Body of pancreas (tissue), 4 donors: ENCODE measurements around the gene CDC27. TPM values are rescaled to one million over a fixed set of nuclear protein-coding genes. Genes with fewer than 3 reads are reported as not detected.

Experiments used
- ATAC-seq: fragments of 150-250 bp; one replicate; pipeline ENCODE4 v1.9.1; 2016
- DNase-seq, 4 donors: peaks; one replicate each; pipeline ENCODE4 v3.0.0-alpha.2; 2019
- H3K27ac ChIP-seq, 4 donors: fragments of 200-600 bp; sonication (generic); 1 replicate in 3 of 4; 2 replicates in 1 of 4; pipeline versions ENCODE4 v1.5.1 to v1.6.1; 2016 to 2019; ENCODE audit warnings: mild to moderate bottlenecking in 1 of 4, mixed read lengths in 1 of 4, moderate library complexity in 1 of 4
- H3K27me3 ChIP-seq, 2 donors: fragments of 200-600 bp; sonication (generic); one replicate each; pipeline ENCODE4 v1.6.0; 2016; ENCODE audit warnings: mild to moderate bottlenecking in 1 of 2
- H3K36me3 ChIP-seq, 2 donors: fragments of 200-600 bp; sonication (generic); replicated peaks in 1 of 2; 2 replicates each; pipeline ENCODE4 v1.5.1; 2016; ENCODE audit warnings: low read depth in 2 of 2; ENCODE audit not compliant: insufficient read depth in 1 of 2
- H3K4me1 ChIP-seq: fragments of 200-600 bp; sonication (generic); one replicate; pipeline ENCODE4 v1.6.0; 2016
- H3K4me3 ChIP-seq, 2 donors: fragments of 200-600 bp; sonication (generic); 1 replicate in 1 of 2; 2 replicates in 1 of 2; pipeline ENCODE4 v1.5.1; 2016 to 2019
- H3K9me3 ChIP-seq, 3 donors: fragments of 200-600 bp; sonication (generic); 1 replicate in 2 of 3; 2 replicates in 1 of 3; pipeline ENCODE4 v1.5.1; 2016
- CTCF ChIP-seq, 7 experiments: fragments of 450-650 bp in 4 of 7; fragments of 200-600 bp in 3 of 7; sonication (generic) in 3 of 7; IDR thresholded peaks; one replicate each; pipeline ENCODE4 v1.5.1; 2016 to 2019; ENCODE audit warnings: antibody characterized with exemption in 7 of 7
- POLR2A ChIP-seq, 3 donors: fragments of 450-650 bp; IDR thresholded peaks; one replicate each; pipeline ENCODE4 v1.6.1; 2016; ENCODE audit warnings: antibody characterized with exemption in 3 of 3, mild to moderate bottlenecking in 2 of 3
- WGBS, 2 donors: methylation state at CpG; one replicate each; pipeline ENCODE4 v1.1.5; 2017; 5-methylcytosine and 5-hydroxymethylcytosine counted together
- intact Hi-C: fragments of 100-400 bp; cut with DNase I; formaldehyde crosslinking; loops from one replicate; pipeline ENCODE4 v1.15.1; 2023
- total RNA-seq, 2 donors: library from RNA; depleted of rRNA; stranded (reverse); fragments of >200 nt; gene quantifications; one replicate each; pipeline ENCODE4 v1.1.0, GENCODE V29; 2016

Gene CDC27
- total RNA-seq, 2 donors from 2014 or later = 11.5 to 27.2 TPM

GRCh38 chr17:47222047-47222446, 33.0 kb upstream of the CDC27 start:
- no peaks in the 10 kb centered on the region for H3K36me3 ChIP-seq
- H3K9me3 ChIP-seq = no peaks in the 10 kb centered on the region
- ATAC-seq (no peak), DNase-seq (no peak)
- intact Hi-C loops = loop anchor here (10.0 kb wide), 1 partner anchor 393 kb away; no protein-coding TSS in a partner anchor
- H3K4me3 ChIP-seq = no peak overlapping the region
- no peak for TF ChIP-seq CTCF (IDR thresholded peaks at IDR 0.05)
- no peak for TF ChIP-seq POLR2A (IDR thresholded peaks at IDR 0.05)
- no peaks in the 10 kb centered on the region for H3K27me3 ChIP-seq
- 67 to 89% methylated on average over 1 to 4 of the region's 4 CpGs for WGBS, 2 donors
- peaks cover 24% of the 10 kb centered on the region for H3K4me1 ChIP-seq
- H3K27ac ChIP-seq = no peak overlapping the region

DNA sequence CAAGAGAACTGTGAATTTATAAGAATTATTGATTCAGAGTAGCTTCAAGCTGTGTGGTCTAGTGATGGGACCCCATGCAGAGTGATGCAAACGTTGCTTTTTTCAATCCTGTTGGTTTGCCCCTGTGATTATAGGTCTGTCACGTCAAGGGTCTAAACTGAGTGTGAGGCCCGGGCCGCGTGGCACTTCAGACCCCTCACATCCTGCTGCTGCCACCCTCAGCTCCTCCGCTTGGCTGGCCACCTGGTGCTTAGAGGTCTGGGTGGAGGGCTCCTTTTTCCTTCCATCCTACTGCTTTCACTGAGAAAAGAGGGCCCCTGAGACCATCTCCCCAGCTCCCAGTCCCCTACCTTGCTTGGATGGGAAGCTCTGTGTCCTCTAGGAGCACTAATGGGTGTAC, 32.1 kb upstream of the CDC27 start:
- no peaks in the 10 kb centered on the region for H3K27me3 ChIP-seq
- peaks cover 23% of the 10 kb centered on the region for H3K4me1 ChIP-seq
- 68 to 71% methylated on average over 4 to 6 of the region's 6 CpGs for WGBS, 2 donors
- DNase-seq (no peak), ATAC-seq (no peak)
- intact Hi-C loops = loop anchor here (10.0 kb wide), 1 partner anchor 394 kb away; no protein-coding TSS in a partner anchor
- no peaks in the 10 kb centered on the region for H3K9me3 ChIP-seq
- no peaks in the 10 kb centered on the region for H3K36me3 ChIP-seq
- no peak overlapping the region for H3K4me3 ChIP-seq
- TF ChIP-seq CTCF (IDR thresholded peaks at IDR 0.05) = no peak
- TF ChIP-seq POLR2A (IDR thresholded peaks at IDR 0.05) = no peak
- H3K27ac ChIP-seq = no peak overlapping the region

DNA sequence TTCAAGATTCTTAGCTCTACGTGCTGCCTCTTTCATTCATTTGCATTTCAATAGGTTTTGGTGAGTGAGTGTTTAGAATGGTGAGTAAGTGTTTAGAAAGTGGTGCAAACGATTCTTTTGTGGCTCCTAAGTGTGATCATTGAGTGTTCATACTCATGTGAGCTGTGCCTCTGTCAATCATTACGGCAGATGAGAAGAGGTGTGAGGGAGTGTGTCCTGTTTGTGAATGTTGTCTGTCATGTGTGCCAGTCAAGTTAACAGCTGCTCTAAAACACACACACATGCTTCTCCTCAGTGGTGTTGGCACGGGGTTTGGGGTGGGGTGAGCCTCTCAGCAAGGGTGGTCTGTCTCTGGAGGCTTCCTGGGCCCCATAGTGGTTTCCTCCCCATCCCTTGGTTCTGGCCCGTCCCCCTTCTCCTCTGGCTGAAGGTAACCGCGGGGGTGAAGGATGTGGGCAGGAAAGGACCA, 31.5 kb upstream of the CDC27 start:
- DNase-seq (no peak), ATAC-seq (no peak)
- intact Hi-C loops = loop anchor here (10.0 kb wide), 1 partner anchor 394 kb away; no protein-coding TSS in a partner anchor
- H3K36me3 ChIP-seq = no peaks in the 10 kb centered on the region
- H3K27ac ChIP-seq = no peak overlapping the region
- H3K4me1 ChIP-seq = peaks cover 17% of the 10 kb centered on the region
- no peak for TF ChIP-seq CTCF (IDR thresholded peaks at IDR 0.05)
- TF ChIP-seq POLR2A (IDR thresholded peaks at IDR 0.05) = no peak
- H3K4me3 ChIP-seq = no peak overlapping the region
- no peaks in the 10 kb centered on the region for H3K27me3 ChIP-seq
- WGBS, 2 donors = 51 to 74% methylated on average over 6 to 7 of the region's 7 CpGs
- H3K9me3 ChIP-seq = no peaks in the 10 kb centered on the region

GRCh38 chr17:47219621-47220475, 30.8 kb upstream of the CDC27 start:
- peaks cover 10% of the 10 kb centered on the region for H3K4me1 ChIP-seq
- no peak for ATAC-seq

More at GRCh38 chr17:47219621-47220475, 30.8 kb upstream of the CDC27 start:
- Histone ChIP-seq H3K27ac (no peak overlapping the region), H3K4me3 (no peak overlapping the region), H3K9me3 (no peaks in the 10 kb centered on the region), H3K36me3 (no peaks in the 10 kb centered on the region), H3K27me3 (no peaks in the 10 kb centered on the region)
- intact Hi-C loops = loop anchor here (10.0 kb wide), 1 partner anchor 395 kb away; no protein-coding TSS in a partner anchor
- no peak for DNase-seq
- no peak for TF ChIP-seq CTCF (IDR thresholded peaks at IDR 0.05)
- no peak for TF ChIP-seq POLR2A (IDR thresholded peaks at IDR 0.05)
- WGBS, 2 donors = 81 to 83% methylated on average over 20 to 21 of the region's 21 CpGs
